Measurements from ENCODE around the gene CHD6.

The CHD6 gene

GRCh38 chr20:41373931-41374920, 244.0 kb downstream of the CHD6 start:
- in situ Hi-C loops (cut with MboI; ENCODE audit: low sequenced_read_pairs): no loop called here

- in situ Hi-C loops (cut with MboI; ENCODE audit: low sequenced_read_pairs): no loop called here
These were observed 244.9 kb downstream of the CHD6 start for GRCh38 chr20:41373251-41373783.

GRCh38 chr20:41371371-41371770, 246.8 kb downstream of the CHD6 start:
- in situ Hi-C loops (cut with MboI; ENCODE audit: low sequenced_read_pairs): no loop called here

DNA sequence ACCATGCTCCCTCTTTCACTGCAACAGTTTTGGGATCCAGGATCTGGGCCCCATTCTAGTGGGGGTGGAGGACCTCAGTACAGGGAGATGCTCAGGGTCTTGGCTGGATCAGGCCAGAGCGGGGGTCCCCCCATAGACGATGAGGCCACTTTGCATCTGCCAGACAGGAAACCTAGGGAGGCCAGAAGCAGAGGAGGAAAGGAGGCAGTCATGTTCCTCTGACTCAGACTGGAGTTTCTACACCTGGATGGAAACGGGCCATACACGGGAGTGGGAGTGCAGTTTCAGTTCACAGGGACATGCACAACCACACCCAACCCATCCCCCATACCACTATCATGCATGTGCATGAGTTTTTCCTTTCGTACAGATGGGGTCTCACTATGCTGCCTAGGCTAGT, 248.0 kb downstream of the CHD6 start:
- in situ Hi-C loops (cut with MboI; ENCODE audit: low sequenced_read_pairs): no loop called here

DNA sequence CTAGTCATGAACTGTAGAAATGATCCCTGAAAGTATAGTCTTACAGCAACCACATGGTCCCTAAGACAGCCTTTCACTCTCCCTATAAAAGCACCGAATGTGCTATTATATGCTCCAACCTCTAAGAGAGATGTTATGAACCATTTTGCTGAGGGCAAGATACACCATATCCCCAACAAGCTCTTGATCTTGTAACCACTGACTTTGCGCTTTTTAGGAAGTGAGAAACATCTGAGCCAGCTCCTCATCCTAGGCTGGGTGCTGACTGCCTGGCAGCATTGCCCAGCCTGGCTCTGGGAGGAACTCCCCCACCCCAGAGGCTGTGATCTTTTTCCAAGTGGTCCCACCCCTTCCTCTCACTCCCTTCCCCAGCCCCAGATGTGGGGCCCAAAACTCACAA, 248.5 kb downstream of the CHD6 start:
- in situ Hi-C loops (cut with MboI; ENCODE audit: low sequenced_read_pairs): no loop called here

DNA sequence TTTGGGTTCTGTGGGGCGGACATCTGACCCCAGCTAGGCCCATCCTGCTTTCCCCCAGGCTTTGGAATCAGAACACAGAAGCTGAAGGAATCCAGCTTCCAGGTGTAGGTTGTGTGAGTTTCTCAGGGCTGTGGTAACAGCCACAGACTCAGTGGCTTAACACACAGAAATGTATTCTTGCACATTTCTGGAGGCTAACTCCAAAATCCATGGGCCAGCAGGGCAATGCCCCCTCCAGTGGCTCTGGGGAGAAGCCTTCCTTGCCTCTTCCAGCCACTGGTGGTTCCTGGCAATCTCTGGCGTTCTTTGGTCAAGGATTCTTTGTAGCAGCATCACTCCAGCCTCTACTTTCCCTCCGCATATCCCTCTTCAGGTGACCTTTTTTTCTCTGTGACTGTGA, 250.2 kb downstream of the CHD6 start:
- in situ Hi-C loops (cut with MboI; ENCODE audit: low sequenced_read_pairs): no loop called here

DNA sequence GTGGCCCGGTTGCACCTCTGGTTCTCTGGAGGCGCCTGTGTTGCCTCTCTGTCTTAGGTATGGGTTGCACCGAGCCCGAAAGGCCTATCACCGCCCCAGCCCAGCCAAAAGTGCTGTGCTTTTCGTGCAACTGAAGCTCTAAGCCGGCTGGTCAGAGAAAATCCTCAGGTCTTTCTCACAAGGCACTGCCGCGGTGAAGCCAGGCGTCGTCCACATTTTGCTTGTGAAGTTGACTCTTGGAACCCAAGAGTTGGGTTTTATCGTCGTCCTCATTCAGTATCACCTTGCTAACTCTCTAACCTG, 250.8 kb downstream of the CHD6 start:
- in situ Hi-C loops (cut with MboI; ENCODE audit: low sequenced_read_pairs): no loop called here

GRCh38 chr20:41366546-41367392, 251.4 kb downstream of the CHD6 start, which contains the start of gene EMILIN3:
EMILIN3 (minus strand) TSS chr20:41366818; CDS start chr20:41366634, 184 bp downstream.
- in situ Hi-C loops (cut with MboI; ENCODE audit: low sequenced_read_pairs): no loop called here

- in situ Hi-C loops (cut with MboI; ENCODE audit: low sequenced_read_pairs): no loop called here
These were observed 252.2 kb downstream of the CHD6 start for GRCh38 chr20:41365777-41366545.

DNA sequence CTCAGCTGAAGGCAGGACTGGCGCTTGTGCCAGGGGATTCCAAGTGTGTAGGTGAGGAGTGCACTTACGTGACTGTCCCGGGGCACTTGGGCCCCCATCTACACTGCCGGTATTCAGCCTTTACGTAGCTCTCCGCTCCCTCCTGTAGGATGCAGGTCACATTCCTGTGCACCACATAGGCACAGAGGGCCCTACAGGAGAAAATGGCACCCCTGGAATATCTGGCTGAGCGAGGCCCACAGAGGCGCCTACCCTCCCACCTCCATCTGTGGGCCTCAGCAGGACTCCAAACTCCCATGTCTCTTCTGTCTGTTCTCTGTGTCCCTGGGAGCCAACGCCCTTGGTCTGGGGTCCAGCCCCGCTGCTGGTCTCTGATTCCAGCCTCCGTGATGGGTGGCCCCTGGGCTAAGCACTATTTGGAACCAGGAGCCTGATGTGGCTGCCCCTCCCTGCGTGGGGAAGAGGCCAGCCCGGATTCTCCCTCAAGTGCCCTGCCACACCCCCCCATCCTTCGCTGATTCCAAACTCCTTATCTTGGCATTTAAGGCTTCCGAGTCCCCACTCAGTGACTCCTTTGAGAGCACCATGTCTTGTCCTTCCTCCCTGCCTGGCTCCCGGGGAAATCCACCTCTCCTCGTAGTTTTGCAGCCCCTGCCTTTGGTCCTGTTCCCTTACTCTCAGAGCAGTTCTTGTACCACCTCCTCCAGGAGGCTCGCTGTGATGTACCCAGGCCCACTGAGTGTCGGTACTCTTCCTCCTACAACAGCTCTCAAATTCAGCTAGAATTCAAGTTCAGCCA, 253.0 kb downstream of the CHD6 start:
- in situ Hi-C loops (cut with MboI; ENCODE audit: low sequenced_read_pairs): no loop called here

- in situ Hi-C loops (cut with MboI; ENCODE audit: low sequenced_read_pairs): no loop called here
These were observed 253.8 kb downstream of the CHD6 start for GRCh38 chr20:41364236-41364855.

GRCh38 chr20:41363601-41364000, 254.6 kb downstream of the CHD6 start:
- in situ Hi-C loops (cut with MboI; ENCODE audit: low sequenced_read_pairs): no loop called here

GRCh38 chr20:41362748-41363140, 255.4 kb downstream of the CHD6 start:
- in situ Hi-C loops (cut with MboI; ENCODE audit: low sequenced_read_pairs): no loop called here

- in situ Hi-C loops (cut with MboI; ENCODE audit: low sequenced_read_pairs): no loop called here
These were observed 256.1 kb downstream of the CHD6 start for GRCh38 chr20:41361757-41362747.

GRCh38 chr20:41360831-41361756, 257.1 kb downstream of the CHD6 start:
- in situ Hi-C loops (cut with MboI; ENCODE audit: low sequenced_read_pairs): no loop called here

DNA sequence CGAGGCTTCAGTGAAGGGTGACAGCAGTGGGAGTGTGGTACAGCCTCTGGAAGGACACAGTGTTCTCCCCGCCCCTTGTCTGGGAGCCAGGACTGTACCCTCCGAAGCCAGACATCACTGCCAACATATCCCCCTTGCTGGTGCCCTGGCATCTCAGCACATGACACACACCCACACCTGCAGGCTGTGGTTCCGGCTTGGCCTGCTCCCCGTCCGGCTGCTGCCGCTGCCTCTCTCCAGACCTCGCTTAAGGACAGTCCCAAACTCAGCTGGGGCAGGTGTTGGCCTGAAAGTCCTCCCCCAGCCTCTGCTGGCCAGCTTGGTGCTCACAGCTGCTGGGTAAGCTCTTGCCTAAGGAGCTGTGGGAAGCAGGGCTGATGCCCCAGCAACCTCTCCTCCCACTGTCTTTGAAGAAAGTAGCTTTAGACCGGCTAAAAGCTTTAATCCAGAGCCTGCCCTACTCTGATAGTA, 258.6 kb downstream of the CHD6 start:
- in situ Hi-C loops (cut with MboI; ENCODE audit: low sequenced_read_pairs): no loop called here

GRCh38 chr20:41358717-41359116, 259.5 kb downstream of the CHD6 start:
- in situ Hi-C loops (cut with MboI; ENCODE audit: low sequenced_read_pairs): no loop called here
